ENCODE data around the gene FOS.

FOS gene

GRCh38 chr14:75249958-75250336 is 28.7 kb upstream of the FOS start:
- no peak for DNase-seq (ENCODE audit: low read depth in 1 of 2, low spot score in 1 of 2)

GRCh38 chr14:75250800-75251199 is 27.8 kb upstream of the FOS start:
- DNase-seq (ENCODE audit: low read depth in 1 of 2, low spot score in 1 of 2), result no peak

GRCh38 chr14:75252254-75252837 is 26.3 kb upstream of the FOS start:
- DNase-seq (ENCODE audit: low read depth in 1 of 2, low spot score in 1 of 2), result no peak

GRCh38 chr14:75254381-75254822 is 24.2 kb upstream of the FOS start:
- no peak for DNase-seq (ENCODE audit: low read depth in 1 of 2, low spot score in 1 of 2)

- no peak for DNase-seq (ENCODE audit: low read depth in 1 of 2, low spot score in 1 of 2)
Observed at GRCh38 chr14:75254901-75255584, 23.6 kb upstream of the FOS start.

- no peak for DNase-seq (ENCODE audit: low read depth in 1 of 2, low spot score in 1 of 2)
Observed at GRCh38 chr14:75258079-75258802, 20.4 kb upstream of the FOS start.

GRCh38 chr14:75258803-75259509 is 19.7 kb upstream of the FOS start:
- DNase-seq (ENCODE audit: low read depth in 1 of 2, low spot score in 1 of 2), result peak; percentile 94 to 98

GRCh38 chr14:75259510-75259855 is 19.1 kb upstream of the FOS start:
- DNase-seq (ENCODE audit: low read depth in 1 of 2, low spot score in 1 of 2), result no peak

GRCh38 chr14:75260025-75260763 is 18.4 kb upstream of the FOS start:
- DNase-seq (ENCODE audit: low read depth in 1 of 2, low spot score in 1 of 2), result no peak

- DNase-seq (ENCODE audit: low read depth in 1 of 2, low spot score in 1 of 2), result no peak
Observed at GRCh38 chr14:75261820-75262219, 16.8 kb upstream of the FOS start.

GRCh38 chr14:75262641-75263040 is 16.0 kb upstream of the FOS start:
- no peak for DNase-seq (ENCODE audit: low read depth in 1 of 2, low spot score in 1 of 2)

GRCh38 chr14:75264036-75264435 is 14.6 kb upstream of the FOS start:
- no peak for DNase-seq (ENCODE audit: low read depth in 1 of 2, low spot score in 1 of 2)

- DNase-seq (ENCODE audit: low read depth in 1 of 2, low spot score in 1 of 2), result no peak
Observed at GRCh38 chr14:75267141-75267721, 11.4 kb upstream of the FOS start.

GRCh38 chr14:75268633-75269550 is 9.7 kb upstream of the FOS start:
- no peak for DNase-seq (ENCODE audit: low read depth in 1 of 2, low spot score in 1 of 2)

- no peak for DNase-seq (ENCODE audit: low read depth in 1 of 2, low spot score in 1 of 2)
Observed at GRCh38 chr14:75271514-75271913, 7.1 kb upstream of the FOS start.

- no peak for DNase-seq (ENCODE audit: low read depth in 1 of 2, low spot score in 1 of 2)
Observed at GRCh38 chr14:75273272-75274049, 5.2 kb upstream of the FOS start.

GRCh38 chr14:75274050-75274898 is 4.4 kb upstream of the FOS start:
- DNase-seq (ENCODE audit: low read depth in 1 of 2, low spot score in 1 of 2), result no peak

GRCh38 chr14:75274899-75275569 is 3.6 kb upstream of the FOS start:
- DNase-seq (ENCODE audit: low read depth in 1 of 2, low spot score in 1 of 2), result no peak
